H1 (cell line): Measurements from ENCODE around the gene LHFPL2. TPM values are rescaled to one million over a fixed set of nuclear protein-coding genes. Genes with fewer than 3 reads are reported as not detected.

ENCODE experiments used
- BCL11A ChIP-seq, 2 experiments: IDR thresholded peaks; one replicate each; pipeline ENCODE4 v1.6.1; 2011; ENCODE audit warnings: low read depth in 2 of 2, low read length in 2 of 2, mild to moderate bottlenecking in 2 of 2
- NRF1 ChIP-seq: IDR thresholded peaks from 2 replicates; pipeline ENCODE4 v1.6.1; 2011; ENCODE audit warnings: mild to moderate bottlenecking, low read depth, low read length, improper control_type of control experiment
- POLR2A ChIP-seq, 2 experiments: IDR thresholded peaks; 1 replicate in 1 of 2; 2 replicates in 1 of 2; pipeline ENCODE4 v1.6.1; 2011; ENCODE audit warnings: low read depth in 2 of 2, low read length in 2 of 2, mild to moderate bottlenecking in 2 of 2; ENCODE audit errors: control extremely low read depth in 1 of 2
- polyA plus RNA-seq, 7 experiments: library from polyadenylated mRNA; depleted of rRNA in 3 of 7; stranded (reverse) in 5 of 7; unstranded in 2 of 7; fragments of >200 nt in 5 of 7; fragments of 200-250 nt in 2 of 7; gene quantifications; 1 replicate in 5 of 7; 2 replicates in 1 of 7; 4 replicates in 1 of 7; pipeline versions ENCODE4 v1.2.1 to v1.2.3, GENCODE V29; 2011 to 2013; ENCODE audit warnings: missing spikeins in 2 of 7, mixed read lengths in 2 of 7
- total RNA-seq: library from RNA; stranded (reverse); fragmentation: NEBNext Ultra II Directional; extraction: Animal tissue kit (Norgen Biotek cat#: 25700); gene quantifications from 2 replicates; pipeline ENCODE4 v1.2.1, GENCODE V29; 2021

The LHFPL2 gene
- total and polyA plus RNA-seq, 2 of the 8 experiments (the other 6 are each of a cell fraction or from before 2014, with no cell fraction given): 9.6 to 43.0 TPM

- TF ChIP-seq BCL11A (IDR thresholded peaks at IDR 0.05; ENCODE audit: low read depth in 2 of 2, low read length in 2 of 2): no peak
- TF ChIP-seq NRF1: no peak
- no peak for TF ChIP-seq POLR2A (IDR thresholded peaks at IDR 0.05; ENCODE audit: control extremely low read depth in 1 of 2, low read depth in 2 of 2, low read length in 2 of 2)
Observed at GRCh38 chr5:78650531-78650930, 2.0 kb upstream of the LHFPL2 start (continued).
